ENCODE data around the gene CFH. TPM values are rescaled to one million over a fixed set of nuclear protein-coding genes. Genes with fewer than 3 reads are reported as not detected.

The CFH gene
- polyA plus RNA-seq, 3 donors = 0.03 to 1.1 (median 0.36) TPM

DNA sequence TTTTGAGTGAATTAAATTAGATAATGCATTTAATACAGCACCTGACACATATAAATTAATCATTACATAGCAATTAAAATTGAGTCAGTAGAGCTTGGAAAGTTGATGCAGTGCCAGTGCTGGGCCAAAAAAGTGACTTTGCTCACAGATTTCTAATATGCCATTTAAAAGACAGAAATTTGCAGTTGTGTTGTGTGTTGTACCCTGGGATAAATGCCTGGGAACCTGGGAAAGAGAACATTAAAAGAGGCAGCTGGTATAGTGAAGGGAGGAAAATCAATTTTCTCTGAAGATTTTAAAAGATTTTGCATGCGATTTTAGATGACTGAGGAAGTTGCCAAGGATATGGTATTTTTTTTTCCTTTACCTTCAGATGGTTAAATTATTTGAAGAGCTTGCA lies 10.9 kb upstream of the CFH start:
- no CpG with 5 or more reads among the region's 1 CpG for WGBS (ENCODE audit: insufficient coverage)
- Histone ChIP-seq H3K36me3 (replicated peaks in 1 of 2; ENCODE audit: control insufficient read depth in 1 of 2, insufficient read depth in 2 of 2, low read length in 2 of 2) (no peaks in the 10 kb centered on the region), H3K79me2 (ENCODE audit: insufficient read depth, low read length) (no peaks in the 10 kb centered on the region), H4K20me1 (ENCODE audit: insufficient read depth, low read length) (no peaks in the 10 kb centered on the region), H2AFZ (ENCODE audit: insufficient read depth, low read depth, low read length, poor library complexity, severe bottlenecking) (no peak overlapping the region), H3K4me3 (replicated peaks in 1 of 3; ENCODE audit: low read depth in 2 of 3, low read length in 3 of 3) (no peak overlapping the region), H3K9ac (ENCODE audit: insufficient read depth, low read length, poor library complexity, severe bottlenecking) (no peak overlapping the region), H3K9me3 (replicated peaks in 1 of 2; ENCODE audit: control insufficient read depth in 1 of 2, insufficient read depth in 1 of 2, low read length in 2 of 2) (no peaks in the 10 kb centered on the region), H3K4me1 (ENCODE audit: control insufficient read depth in 1 of 2, insufficient read depth in 2 of 2, low read length in 2 of 2) (no peaks in the 10 kb centered on the region), H3K27ac (ENCODE audit: low read depth in 1 of 2, low read length in 2 of 2) (no peak overlapping the region), H3K4me2 (replicated peaks; ENCODE audit: extremely low read depth, low read length, poor library complexity, severe bottlenecking) (no peak overlapping the region), H3K27me3 (ENCODE audit: control insufficient read depth in 2 of 2, insufficient read depth in 2 of 2, low read length in 2 of 2) (no peaks in the 10 kb centered on the region)
- DNase-seq = no peak
- H3K27ac Mint-ChIP-seq = no peak overlapping the region
- H3K4me1 Mint-ChIP-seq = no peaks in the 10 kb centered on the region
- TF ChIP-seq, protein P1, sequence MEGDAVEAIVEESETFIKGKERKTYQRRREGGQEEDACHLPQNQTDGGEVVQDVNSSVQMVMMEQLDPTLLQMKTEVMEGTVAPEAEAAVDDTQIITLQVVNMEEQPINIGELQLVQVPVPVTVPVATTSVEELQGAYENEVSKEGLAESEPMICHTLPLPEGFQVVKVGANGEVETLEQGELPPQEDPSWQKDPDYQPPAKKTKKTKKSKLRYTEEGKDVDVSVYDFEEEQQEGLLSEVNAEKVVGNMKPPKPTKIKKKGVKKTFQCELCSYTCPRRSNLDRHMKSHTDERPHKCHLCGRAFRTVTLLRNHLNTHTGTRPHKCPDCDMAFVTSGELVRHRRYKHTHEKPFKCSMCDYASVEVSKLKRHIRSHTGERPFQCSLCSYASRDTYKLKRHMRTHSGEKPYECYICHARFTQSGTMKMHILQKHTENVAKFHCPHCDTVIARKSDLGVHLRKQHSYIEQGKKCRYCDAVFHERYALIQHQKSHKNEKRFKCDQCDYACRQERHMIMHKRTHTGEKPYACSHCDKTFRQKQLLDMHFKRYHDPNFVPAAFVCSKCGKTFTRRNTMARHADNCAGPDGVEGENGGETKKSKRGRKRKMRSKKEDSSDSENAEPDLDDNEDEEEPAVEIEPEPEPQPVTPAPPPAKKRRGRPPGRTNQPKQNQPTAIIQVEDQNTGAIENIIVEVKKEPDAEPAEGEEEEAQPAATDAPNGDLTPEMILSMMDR (IDR thresholded peaks at IDR 0.05) = no peak
- H3K9me3 Mint-ChIP-seq = peaks cover 0 to 3% (median 1%) of the 10 kb centered on the region in 7 donors
- no peak overlapping the region for H3K4me3 Mint-ChIP-seq
- H3K36me3 Mint-ChIP-seq = no peaks in the 10 kb centered on the region
- intact Hi-C loops (cut with micrococcal nuclease) = no loop called here
- peaks cover 0 to 7% (median 0%) of the 10 kb centered on the region in 3 donors for H3K27me3 Mint-ChIP-seq (ENCODE audit: low read depth in 3 of 3)

DNA sequence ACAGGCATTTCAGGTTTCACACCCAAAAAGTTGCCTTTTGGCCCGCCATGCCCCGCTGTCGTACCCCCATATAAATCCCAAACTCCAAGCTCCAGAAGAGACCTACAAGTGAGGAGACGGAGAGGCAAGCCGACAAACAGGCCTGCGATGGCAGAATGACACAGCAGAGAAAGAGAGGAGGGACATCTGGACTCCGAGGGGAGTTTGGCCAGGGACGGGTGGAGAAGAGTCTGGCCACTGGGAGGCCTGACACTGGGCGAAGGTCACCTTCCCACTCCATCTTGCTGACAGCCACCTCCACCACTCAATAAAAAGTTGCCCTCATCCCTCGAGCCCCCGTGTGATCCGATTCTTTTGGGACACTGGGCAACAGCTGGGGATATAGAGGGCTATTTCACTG lies 1.9 kb upstream of the CFH start:
- H3K36me3 ChIP-seq (replicated peaks in 1 of 2; ENCODE audit: control insufficient read depth in 1 of 2, insufficient read depth in 2 of 2, low read length in 2 of 2) = no peaks in the 10 kb centered on the region
- H3K4me3 ChIP-seq (replicated peaks in 1 of 3; ENCODE audit: low read depth in 2 of 3, low read length in 3 of 3) = no peak overlapping the region
- Mint-ChIP-seq H3K27me3 (ENCODE audit: low read depth in 3 of 3) (no peaks in the 10 kb centered on the region), H3K27ac (no peak overlapping the region), H3K36me3 (no peaks in the 10 kb centered on the region), H3K9me3 (no peaks in the 10 kb centered on the region), H3K4me1 (peaks cover 13% of the 10 kb centered on the region), H3K4me3 (no peak overlapping the region)
- intact Hi-C loops (cut with micrococcal nuclease) = no loop called here
- no peak for DNase-seq
- H2AFZ ChIP-seq (ENCODE audit: insufficient read depth, low read depth, low read length, poor library complexity, severe bottlenecking) = no peak overlapping the region
- no peaks in the 10 kb centered on the region for H4K20me1 ChIP-seq (ENCODE audit: insufficient read depth, low read length)
- no peak overlapping the region for H3K27ac ChIP-seq (ENCODE audit: low read depth in 1 of 2, low read length in 2 of 2)
- no peak overlapping the region for H3K4me2 ChIP-seq (replicated peaks; ENCODE audit: extremely low read depth, low read length, poor library complexity, severe bottlenecking)
- no peak overlapping the region for H3K9ac ChIP-seq (ENCODE audit: insufficient read depth, low read length, poor library complexity, severe bottlenecking)
- H3K27me3 ChIP-seq (ENCODE audit: control insufficient read depth in 2 of 2, insufficient read depth in 2 of 2, low read length in 2 of 2) = no peaks in the 10 kb centered on the region
- TF ChIP-seq, protein P1 (IDR thresholded peaks at IDR 0.05) = no peak
- no peaks in the 10 kb centered on the region for H3K9me3 ChIP-seq (replicated peaks in 1 of 2; ENCODE audit: control insufficient read depth in 1 of 2, insufficient read depth in 1 of 2, low read length in 2 of 2)
- H3K79me2 ChIP-seq (ENCODE audit: insufficient read depth, low read length) = no peaks in the 10 kb centered on the region
- WGBS (ENCODE audit: insufficient coverage) = 86% methylated on average over 1 of the region's 12 CpGs
- peaks cover 4 to 6% of the 10 kb centered on the region in 2 donors for H3K4me1 ChIP-seq (ENCODE audit: control insufficient read depth in 1 of 2, insufficient read depth in 2 of 2, low read length in 2 of 2)

All from CD14-positive monocyte (primary cell).